Stimulated activated CD4-positive, alpha-beta T cell treated with anti-CD3 and anti-CD28 coated beads, Interleukin-15, amount 100 ng/mL, for 24 hours (primary cell): ENCODE results near the gene ZP1.

Experiments used
- DNase-seq: peaks from one replicate; pipeline ENCODE4 v3.0.0-alpha.2; 2020

The ZP1 gene

DNA sequence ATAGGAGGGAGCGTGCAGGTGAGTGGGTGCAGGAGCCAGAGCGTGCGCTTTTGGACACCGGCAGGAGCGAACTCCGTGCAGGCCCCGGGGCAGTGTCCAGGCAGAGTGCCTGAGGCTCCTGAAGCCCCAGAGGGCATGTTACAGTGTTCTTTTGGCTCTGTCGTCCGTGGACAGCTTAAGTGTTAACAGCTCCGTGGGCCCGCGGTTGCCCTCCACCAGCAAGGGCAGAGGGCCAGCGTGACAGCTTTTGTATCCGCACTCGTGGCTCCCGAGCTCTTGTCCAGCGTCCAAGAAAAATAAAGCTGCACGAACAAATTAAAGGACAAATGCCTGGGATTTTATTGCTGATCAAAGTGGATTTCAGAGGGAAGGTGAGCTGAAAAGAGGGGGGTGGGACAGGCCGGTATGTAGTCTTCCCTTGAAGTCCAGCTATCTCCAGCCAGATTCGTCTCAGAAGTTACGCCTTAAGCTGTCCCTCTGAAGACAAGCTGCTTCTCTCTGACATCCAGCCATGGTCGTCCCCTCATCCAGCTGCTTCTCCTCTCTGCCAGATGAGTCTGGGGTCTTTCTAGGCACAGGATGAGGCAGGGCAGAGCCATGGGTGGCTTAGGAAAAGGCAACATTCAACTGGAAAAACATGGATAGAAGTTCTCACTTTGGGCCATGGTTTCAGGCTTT is 45.6 kb downstream of the ZP1 start:
- no peak for DNase-seq

- peak; percentile 93 for DNase-seq
Measured at GRCh38 chr11:60913793-60914632, 46.7 kb downstream of the ZP1 start, which contains the start of gene TMEM109. TSS of gene TMEM109 (plus strand) at chr11:60914158. CDS start at chr11:60919694, 5,536 bp downstream.

DNA sequence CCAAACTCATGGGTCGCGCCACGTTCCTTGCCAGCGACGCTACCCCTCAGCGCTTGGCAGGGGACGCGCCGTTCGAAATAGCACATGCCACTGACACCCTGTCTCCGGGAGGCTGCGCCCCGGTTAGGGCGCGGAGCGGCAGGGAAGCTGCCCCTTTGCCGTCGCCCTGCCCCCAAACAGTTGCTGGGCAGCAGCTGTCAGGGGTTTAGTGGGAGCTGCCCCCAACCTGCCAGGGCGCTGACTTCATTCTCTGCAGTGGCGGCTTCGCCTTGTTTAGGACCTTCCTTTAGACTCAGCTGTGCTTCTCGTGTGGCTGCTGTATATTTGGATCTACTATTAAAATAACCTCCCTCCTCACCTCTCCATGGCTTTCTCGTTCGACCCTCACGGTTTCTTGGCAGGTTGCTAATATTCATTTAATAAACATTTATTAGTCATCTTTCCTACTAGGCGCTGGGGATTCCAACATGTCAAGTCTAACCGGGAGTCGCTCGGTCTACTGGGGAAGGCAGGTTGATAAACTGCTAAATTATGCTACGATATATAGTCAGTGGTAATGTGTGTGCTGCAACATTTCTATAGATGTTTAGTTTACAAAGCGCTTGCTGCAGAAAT is 47.4 kb downstream of the ZP1 start:
- peak; percentile 57 for DNase-seq

DNA sequence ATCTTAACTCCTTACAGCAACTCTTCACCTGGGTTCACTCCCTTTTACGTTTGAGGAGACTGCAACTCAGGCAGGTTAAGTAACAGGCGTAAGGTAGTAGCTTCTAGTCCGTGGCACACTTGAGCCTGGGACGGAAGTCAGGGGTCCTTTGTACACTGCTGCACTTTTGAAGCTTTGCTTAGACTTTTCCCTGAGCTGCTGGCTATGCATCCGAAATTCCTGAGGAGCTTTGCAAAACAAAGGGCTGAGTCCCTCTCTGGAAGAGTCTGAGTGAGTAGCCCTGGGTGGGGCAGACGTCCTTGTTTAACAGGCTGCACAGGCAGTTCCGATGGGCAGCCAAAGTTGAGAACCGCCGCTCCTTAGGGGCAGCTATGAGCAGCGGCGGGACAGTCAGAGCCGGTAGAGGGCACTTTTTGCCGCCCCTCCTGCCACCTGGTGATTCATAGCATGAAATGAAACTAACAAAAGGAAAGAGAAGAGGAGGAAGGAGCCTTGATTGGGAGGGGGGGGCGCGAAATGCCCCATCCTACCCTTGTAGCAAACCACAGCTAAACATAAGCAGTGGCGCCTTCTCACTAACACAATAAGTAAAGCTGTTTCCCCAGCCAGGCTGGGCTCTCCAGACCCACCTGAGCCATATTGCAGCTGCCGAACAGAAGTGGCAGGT is 48.0 kb downstream of the ZP1 start:
- peak; percentile 81 for DNase-seq

GRCh38 chr11:60916669-60917206 is 49.4 kb downstream of the ZP1 start:
- no peak for DNase-seq

GRCh38 chr11:60917267-60917666 is 49.9 kb downstream of the ZP1 start:
- DNase-seq = no peak

- DNase-seq = no peak
Measured at GRCh38 chr11:60918251-60918938, 51.1 kb downstream of the ZP1 start.

GRCh38 chr11:60918939-60919265 is 51.6 kb downstream of the ZP1 start:
- no peak for DNase-seq

GRCh38 chr11:60919320-60919719 is 52.0 kb downstream of the ZP1 start:
- DNase-seq = no peak

DNA sequence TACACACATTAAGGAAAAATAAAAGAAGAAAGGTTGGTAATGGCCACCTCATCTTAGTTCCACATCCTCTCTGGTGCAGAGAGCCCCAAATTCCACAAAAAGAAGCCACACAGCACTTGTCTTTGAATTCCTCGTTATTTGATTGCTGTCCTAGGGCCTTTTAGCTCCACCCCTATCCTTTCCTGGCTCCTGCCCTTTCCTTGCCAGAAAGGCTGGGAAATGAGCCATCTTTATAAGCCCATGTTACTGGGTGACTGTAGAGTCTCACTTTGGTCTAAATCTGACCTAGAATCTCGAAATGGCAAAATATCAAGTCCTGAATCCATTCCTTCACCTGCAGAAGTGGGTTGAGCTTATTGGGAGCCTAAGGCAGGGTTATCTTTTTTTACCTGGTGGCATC is 52.6 kb downstream of the ZP1 start:
- no peak for DNase-seq

- no peak for DNase-seq
Measured at GRCh38 chr11:60921259-60921658, 53.9 kb downstream of the ZP1 start.

GRCh38 chr11:60921777-60922335 is 54.5 kb downstream of the ZP1 start:
- DNase-seq = no peak

GRCh38 chr11:60922906-60923305 is 55.6 kb downstream of the ZP1 start:
- no peak for DNase-seq

- DNase-seq = no peak
Measured at GRCh38 chr11:60923326-60923725, 56.0 kb downstream of the ZP1 start.

DNA sequence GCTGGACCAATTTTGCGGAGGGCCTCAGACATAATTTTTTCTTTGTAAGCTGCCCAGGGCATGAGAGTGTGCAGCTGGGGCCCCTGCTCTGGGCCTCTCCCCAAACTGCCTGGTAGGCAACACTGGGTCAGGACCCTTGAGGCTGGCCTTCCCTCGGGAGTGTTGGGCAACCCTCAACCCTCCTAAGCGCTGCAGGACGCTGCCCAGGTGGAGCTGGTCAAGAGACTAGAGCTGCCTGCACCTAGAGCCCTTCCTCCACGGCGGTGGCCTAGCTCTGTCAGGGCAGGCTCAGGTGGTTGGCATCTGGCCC is 56.4 kb downstream of the ZP1 start:
- no peak for DNase-seq

GRCh38 chr11:60924110-60924905 is 57.0 kb downstream of the ZP1 start, which contains the start of gene TMEM132A:
TSS of gene TMEM132A (plus strand) at chr11:60924460. CDS start at chr11:60924634, 174 bp downstream.
- DNase-seq = peak; percentile 44
